Measurements from ENCODE around the gene ABLIM3. TPM values are rescaled to one million over a fixed set of nuclear protein-coding genes. Genes with fewer than 3 reads are reported as not detected.

The ABLIM3 gene
- total and polyA plus RNA-seq, 12 donors, result 1.6 to 27.6 (median 12.9) TPM

GRCh38 chr5:149161850-149162249 lies 20.6 kb downstream of the ABLIM3 start:
- H3K4me3 ChIP-seq, result no peak overlapping the region
- no peaks in the 10 kb centered on the region for H3K9me3 ChIP-seq (replicated peaks in 1 of 3)
- H3K27me3 ChIP-seq, result no peaks in the 10 kb centered on the region
- WGBS, 4 donors, result 94 to 97% (median 96%) methylated on average over 5 of the region's 5 CpGs
- H3K36me3 ChIP-seq (replicated peaks in 1 of 2), result no peaks in the 10 kb centered on the region
- DNase-seq, result no peak
- peaks cover 0 to 3% of the 10 kb centered on the region in 2 donors for H3K4me1 ChIP-seq (replicated peaks in 1 of 2)
- intact Hi-C loops (cut with DNase I), result no loop called here
- H3K27ac ChIP-seq, result no peak overlapping the region
- TF ChIP-seq POLR2A (IDR thresholded peaks at IDR 0.05), result no peak
- TF ChIP-seq, protein P1, sequence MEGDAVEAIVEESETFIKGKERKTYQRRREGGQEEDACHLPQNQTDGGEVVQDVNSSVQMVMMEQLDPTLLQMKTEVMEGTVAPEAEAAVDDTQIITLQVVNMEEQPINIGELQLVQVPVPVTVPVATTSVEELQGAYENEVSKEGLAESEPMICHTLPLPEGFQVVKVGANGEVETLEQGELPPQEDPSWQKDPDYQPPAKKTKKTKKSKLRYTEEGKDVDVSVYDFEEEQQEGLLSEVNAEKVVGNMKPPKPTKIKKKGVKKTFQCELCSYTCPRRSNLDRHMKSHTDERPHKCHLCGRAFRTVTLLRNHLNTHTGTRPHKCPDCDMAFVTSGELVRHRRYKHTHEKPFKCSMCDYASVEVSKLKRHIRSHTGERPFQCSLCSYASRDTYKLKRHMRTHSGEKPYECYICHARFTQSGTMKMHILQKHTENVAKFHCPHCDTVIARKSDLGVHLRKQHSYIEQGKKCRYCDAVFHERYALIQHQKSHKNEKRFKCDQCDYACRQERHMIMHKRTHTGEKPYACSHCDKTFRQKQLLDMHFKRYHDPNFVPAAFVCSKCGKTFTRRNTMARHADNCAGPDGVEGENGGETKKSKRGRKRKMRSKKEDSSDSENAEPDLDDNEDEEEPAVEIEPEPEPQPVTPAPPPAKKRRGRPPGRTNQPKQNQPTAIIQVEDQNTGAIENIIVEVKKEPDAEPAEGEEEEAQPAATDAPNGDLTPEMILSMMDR (IDR thresholded peaks at IDR 0.05), result no peak

DNA sequence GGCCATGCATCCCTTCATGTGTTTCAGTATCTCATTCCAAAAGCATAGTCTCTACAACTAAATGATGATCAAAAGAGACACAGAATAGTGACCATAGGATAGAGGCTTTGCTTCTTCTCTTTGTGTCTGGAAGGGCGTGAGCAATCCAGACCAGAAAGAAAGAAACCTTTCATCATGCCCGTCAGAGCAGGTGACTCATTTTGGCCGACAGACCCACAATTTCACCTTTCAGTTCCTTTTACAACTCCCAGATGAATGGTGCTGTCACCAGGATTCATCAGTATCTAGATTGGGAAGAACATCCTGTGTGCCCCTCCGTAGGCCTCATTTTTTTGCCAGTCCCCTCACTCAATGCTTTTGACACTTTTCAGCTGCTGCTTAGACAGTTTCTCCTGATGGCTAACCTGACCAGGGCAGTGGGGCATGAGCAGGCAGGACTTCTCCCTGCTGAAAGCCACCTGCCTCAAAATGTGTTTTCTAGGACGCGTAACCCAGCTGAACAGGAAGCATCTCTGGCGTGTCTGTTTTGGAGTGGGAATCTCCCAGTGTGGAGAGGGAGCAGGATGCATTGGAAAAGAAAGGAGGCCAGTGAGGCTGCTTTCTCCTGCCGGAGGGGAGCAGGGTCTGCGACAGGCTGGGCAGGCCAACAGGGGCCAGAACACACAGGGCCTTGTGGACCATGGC lies 21.2 kb downstream of the ABLIM3 start:
- intact Hi-C loops (cut with DNase I), result no loop called here
- DNase-seq, result no peak
- TF ChIP-seq POLR2A (IDR thresholded peaks at IDR 0.05), result no peak
- TF ChIP-seq, protein P1 (IDR thresholded peaks at IDR 0.05), result no peak

DNA sequence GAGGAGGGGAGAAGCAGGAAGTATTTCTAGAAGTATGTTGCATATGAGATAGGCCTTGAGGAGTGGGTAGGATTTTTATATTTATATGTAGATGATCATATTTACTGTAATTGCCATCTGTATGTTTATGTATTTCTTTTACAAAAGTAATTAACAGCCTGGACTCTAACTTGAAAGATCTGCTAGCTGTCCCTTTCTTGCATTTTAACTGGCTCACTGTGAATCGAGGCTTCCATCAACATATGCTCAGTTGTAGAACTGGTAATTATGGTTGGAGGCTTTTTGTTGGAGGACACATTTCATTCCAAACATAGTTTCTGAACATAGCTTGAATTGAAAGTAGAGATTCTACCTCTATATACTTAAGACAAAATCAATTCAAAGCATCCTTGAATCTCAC lies 23.4 kb downstream of the ABLIM3 start:
- H3K4me3 ChIP-seq, result no peak overlapping the region
- WGBS, 4 donors, result 80 to 86% (median 83%) methylated on average over 1 of the region's 1 CpG
- intact Hi-C loops (cut with DNase I), result no loop called here
- no peaks in the 10 kb centered on the region for H3K36me3 ChIP-seq (replicated peaks in 1 of 2)
- no peaks in the 10 kb centered on the region for H3K4me1 ChIP-seq (replicated peaks in 1 of 2)
- DNase-seq, result no peak
- H3K27ac ChIP-seq, result no peak overlapping the region
- no peaks in the 10 kb centered on the region for H3K27me3 ChIP-seq
- TF ChIP-seq, protein P1 (IDR thresholded peaks at IDR 0.05), result no peak
- no peak for TF ChIP-seq POLR2A (IDR thresholded peaks at IDR 0.05)
- H3K9me3 ChIP-seq (replicated peaks in 1 of 3), result no peaks in the 10 kb centered on the region

More for the DNA sequence above, 21.2 kb downstream of the ABLIM3 start:
- Histone ChIP-seq H3K9me3 (replicated peaks in 1 of 3) (no peaks in the 10 kb centered on the region), H3K36me3 (replicated peaks in 1 of 2) (no peaks in the 10 kb centered on the region), H3K4me3 (no peak overlapping the region), H3K4me1 (replicated peaks in 1 of 2) (no peaks in the 10 kb centered on the region), H3K27me3 (no peaks in the 10 kb centered on the region), H3K27ac (no peak overlapping the region)
- 71 to 81% (median 73%) methylated on average over 9 of the region's 9 CpGs for WGBS, 4 donors

DNA sequence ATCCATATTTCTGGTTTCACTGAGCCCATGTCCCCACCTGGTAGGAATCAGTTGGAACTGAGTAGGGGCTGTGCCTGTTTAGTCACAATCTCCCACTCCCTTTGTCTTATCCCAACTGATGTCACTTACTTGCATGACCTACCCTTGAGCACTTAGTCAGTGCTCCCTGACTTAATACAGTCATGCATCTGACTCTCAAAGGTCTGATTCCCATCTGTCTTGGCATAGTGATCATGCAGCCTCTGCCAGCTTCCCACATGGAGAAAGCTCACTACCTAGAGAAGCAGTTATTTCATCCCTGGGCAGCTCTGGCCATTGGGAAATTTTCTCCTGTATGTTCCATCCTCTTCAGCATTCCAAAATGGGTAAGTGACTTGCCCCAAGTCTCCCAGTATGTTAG lies 24.8 kb downstream of the ABLIM3 start:
- H3K27ac ChIP-seq, result no peak overlapping the region
- no peaks in the 10 kb centered on the region for H3K9me3 ChIP-seq (replicated peaks in 1 of 3)
- TF ChIP-seq, protein P1 (IDR thresholded peaks at IDR 0.05), result no peak
- TF ChIP-seq POLR2A (IDR thresholded peaks at IDR 0.05), result no peak
- no peaks in the 10 kb centered on the region for H3K27me3 ChIP-seq
- intact Hi-C loops (cut with DNase I), result no loop called here
- no peak overlapping the region for H3K4me3 ChIP-seq
- no peaks in the 10 kb centered on the region for H3K36me3 ChIP-seq (replicated peaks in 1 of 2)
- peaks cover 0 to 3% of the 10 kb centered on the region in 2 donors for H3K4me1 ChIP-seq (replicated peaks in 1 of 2)
- no peak for DNase-seq

All from adrenal gland (tissue), 12 donors.